ENCODE data around the gene RNGTT.

The RNGTT gene

GRCh38 chr6:88920774-88921733 is 42.4 kb downstream of the RNGTT start:
- TF ChIP-seq TAF1 (IDR thresholded peaks at IDR 0.05; ENCODE audit: borderline replicate concordance, insufficient read depth, low read length) (no peak), POLR2AphosphoS5 (IDR thresholded peaks at IDR 0.05; ENCODE audit: low read depth, low read length) (no peak), FOXP2 (optimal IDR thresholded peaks at IDR 0.05; ENCODE audit: borderline replicate concordance, extremely low read depth, extremely low read length, insufficient read depth) (no peak), SIN3A (IDR thresholded peaks at IDR 0.05; ENCODE audit: borderline replicate concordance, insufficient read depth, low read length) (no peak)
- TF ChIP-seq, protein P1, sequence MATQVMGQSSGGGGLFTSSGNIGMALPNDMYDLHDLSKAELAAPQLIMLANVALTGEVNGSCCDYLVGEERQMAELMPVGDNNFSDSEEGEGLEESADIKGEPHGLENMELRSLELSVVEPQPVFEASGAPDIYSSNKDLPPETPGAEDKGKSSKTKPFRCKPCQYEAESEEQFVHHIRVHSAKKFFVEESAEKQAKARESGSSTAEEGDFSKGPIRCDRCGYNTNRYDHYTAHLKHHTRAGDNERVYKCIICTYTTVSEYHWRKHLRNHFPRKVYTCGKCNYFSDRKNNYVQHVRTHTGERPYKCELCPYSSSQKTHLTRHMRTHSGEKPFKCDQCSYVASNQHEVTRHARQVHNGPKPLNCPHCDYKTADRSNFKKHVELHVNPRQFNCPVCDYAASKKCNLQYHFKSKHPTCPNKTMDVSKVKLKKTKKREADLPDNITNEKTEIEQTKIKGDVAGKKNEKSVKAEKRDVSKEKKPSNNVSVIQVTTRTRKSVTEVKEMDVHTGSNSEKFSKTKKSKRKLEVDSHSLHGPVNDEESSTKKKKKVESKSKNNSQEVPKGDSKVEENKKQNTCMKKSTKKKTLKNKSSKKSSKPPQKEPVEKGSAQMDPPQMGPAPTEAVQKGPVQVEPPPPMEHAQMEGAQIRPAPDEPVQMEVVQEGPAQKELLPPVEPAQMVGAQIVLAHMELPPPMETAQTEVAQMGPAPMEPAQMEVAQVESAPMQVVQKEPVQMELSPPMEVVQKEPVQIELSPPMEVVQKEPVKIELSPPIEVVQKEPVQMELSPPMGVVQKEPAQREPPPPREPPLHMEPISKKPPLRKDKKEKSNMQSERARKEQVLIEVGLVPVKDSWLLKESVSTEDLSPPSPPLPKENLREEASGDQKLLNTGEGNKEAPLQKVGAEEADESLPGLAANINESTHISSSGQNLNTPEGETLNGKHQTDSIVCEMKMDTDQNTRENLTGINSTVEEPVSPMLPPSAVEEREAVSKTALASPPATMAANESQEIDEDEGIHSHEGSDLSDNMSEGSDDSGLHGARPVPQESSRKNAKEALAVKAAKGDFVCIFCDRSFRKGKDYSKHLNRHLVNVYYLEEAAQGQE (IDR thresholded peaks at IDR 0.05; ENCODE audit: insufficient read depth in 1 of 2, low read depth in 2 of 2, low read length in 2 of 2) = no peak

DNA sequence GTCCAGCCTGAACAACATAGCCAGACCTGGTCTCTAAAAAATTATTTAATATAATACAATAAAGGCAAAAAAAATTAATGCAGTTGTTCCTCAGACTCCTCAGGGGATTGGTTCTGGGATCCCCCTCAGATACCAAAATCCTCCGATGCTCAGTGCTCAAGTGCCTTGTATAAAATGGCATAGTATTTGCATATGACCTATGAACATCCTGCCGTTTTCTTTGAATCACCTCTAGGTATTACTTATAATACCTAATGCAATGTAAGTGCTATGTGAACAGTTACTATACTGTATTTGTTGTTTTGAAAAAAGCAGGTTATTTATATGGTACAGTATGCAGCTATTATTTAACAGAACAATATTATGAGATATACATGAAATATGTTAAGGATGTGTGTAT is 43.3 kb downstream of the RNGTT start:
- TF ChIP-seq TAF1 (IDR thresholded peaks at IDR 0.05; ENCODE audit: borderline replicate concordance, insufficient read depth, low read length) = no peak

- no peak for TF ChIP-seq SIN3A (IDR thresholded peaks at IDR 0.05; ENCODE audit: borderline replicate concordance, insufficient read depth, low read length)
- no peak for TF ChIP-seq POLR2AphosphoS5 (IDR thresholded peaks at IDR 0.05; ENCODE audit: low read depth, low read length)
- TF ChIP-seq, protein P1 (IDR thresholded peaks at IDR 0.05; ENCODE audit: insufficient read depth in 1 of 2, low read depth in 2 of 2, low read length in 2 of 2) = no peak
- no peak for TF ChIP-seq TAF1 (IDR thresholded peaks at IDR 0.05; ENCODE audit: borderline replicate concordance, insufficient read depth, low read length)
- no peak for TF ChIP-seq FOXP2 (optimal IDR thresholded peaks at IDR 0.05; ENCODE audit: borderline replicate concordance, extremely low read depth, extremely low read length, insufficient read depth)
Measured at GRCh38 chr6:88919032-88919431, 44.4 kb downstream of the RNGTT start.

GRCh38 chr6:88916615-88917208 is 46.7 kb downstream of the RNGTT start:
- TF ChIP-seq POLR2AphosphoS5 (IDR thresholded peaks at IDR 0.05; ENCODE audit: low read depth, low read length) (no peak), FOXP2 (optimal IDR thresholded peaks at IDR 0.05; ENCODE audit: borderline replicate concordance, extremely low read depth, extremely low read length, insufficient read depth) (no peak), SIN3A (IDR thresholded peaks at IDR 0.05; ENCODE audit: borderline replicate concordance, insufficient read depth, low read length) (no peak)
- TF ChIP-seq, protein P1 (IDR thresholded peaks at IDR 0.05; ENCODE audit: insufficient read depth in 1 of 2, low read depth in 2 of 2, low read length in 2 of 2) = no peak

- TF ChIP-seq, protein P1 (IDR thresholded peaks at IDR 0.05; ENCODE audit: insufficient read depth in 1 of 2, low read depth in 2 of 2, low read length in 2 of 2) = no peak
- TF ChIP-seq FOXP2 (optimal IDR thresholded peaks at IDR 0.05; ENCODE audit: borderline replicate concordance, extremely low read depth, extremely low read length, insufficient read depth) (no peak), SIN3A (IDR thresholded peaks at IDR 0.05; ENCODE audit: borderline replicate concordance, insufficient read depth, low read length) (no peak), TAF1 (IDR thresholded peaks at IDR 0.05; ENCODE audit: borderline replicate concordance, insufficient read depth, low read length) (no peak), POLR2AphosphoS5 (IDR thresholded peaks at IDR 0.05; ENCODE audit: low read depth, low read length) (no peak)
Measured at GRCh38 chr6:88914895-88915598, 48.4 kb downstream of the RNGTT start.
